ENCODE measurements around the gene SERTM2.

DNA sequence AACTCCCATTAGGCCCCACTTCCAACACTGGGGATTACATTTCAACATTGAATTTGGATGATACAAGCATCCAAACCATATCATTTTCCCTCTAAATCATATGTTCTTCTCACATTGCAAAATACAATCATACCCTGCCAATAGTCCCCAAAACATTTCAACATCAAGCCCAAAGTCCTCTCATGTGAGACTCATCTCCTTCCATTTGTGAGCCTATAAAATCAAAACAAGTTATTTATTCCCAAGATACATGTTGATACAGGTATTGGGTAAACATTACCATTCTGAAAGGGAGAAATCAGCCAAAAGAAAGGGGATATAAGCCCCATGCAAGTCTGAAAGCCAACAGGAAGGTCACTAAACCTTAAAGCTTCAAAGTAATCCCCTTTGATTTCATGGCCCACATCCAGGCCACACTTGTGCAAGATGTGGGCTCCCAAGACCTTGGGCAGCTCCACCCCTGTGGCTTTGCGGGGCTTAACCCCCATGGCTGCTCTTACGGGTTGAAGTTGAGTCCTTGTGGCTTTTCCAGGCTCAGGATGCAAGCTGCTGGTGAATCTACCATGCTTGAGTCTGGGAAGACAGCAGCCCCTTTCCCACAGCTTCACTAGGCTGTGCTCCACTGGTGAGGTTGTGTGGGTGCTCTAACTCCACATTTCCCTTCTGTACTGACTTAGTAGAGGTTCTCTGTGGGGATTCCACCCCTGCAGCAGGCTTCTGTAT lies 40.6 kb upstream of the SERTM2 start:
- TF ChIP-seq, protein P1, sequence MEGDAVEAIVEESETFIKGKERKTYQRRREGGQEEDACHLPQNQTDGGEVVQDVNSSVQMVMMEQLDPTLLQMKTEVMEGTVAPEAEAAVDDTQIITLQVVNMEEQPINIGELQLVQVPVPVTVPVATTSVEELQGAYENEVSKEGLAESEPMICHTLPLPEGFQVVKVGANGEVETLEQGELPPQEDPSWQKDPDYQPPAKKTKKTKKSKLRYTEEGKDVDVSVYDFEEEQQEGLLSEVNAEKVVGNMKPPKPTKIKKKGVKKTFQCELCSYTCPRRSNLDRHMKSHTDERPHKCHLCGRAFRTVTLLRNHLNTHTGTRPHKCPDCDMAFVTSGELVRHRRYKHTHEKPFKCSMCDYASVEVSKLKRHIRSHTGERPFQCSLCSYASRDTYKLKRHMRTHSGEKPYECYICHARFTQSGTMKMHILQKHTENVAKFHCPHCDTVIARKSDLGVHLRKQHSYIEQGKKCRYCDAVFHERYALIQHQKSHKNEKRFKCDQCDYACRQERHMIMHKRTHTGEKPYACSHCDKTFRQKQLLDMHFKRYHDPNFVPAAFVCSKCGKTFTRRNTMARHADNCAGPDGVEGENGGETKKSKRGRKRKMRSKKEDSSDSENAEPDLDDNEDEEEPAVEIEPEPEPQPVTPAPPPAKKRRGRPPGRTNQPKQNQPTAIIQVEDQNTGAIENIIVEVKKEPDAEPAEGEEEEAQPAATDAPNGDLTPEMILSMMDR (IDR thresholded peaks at IDR 0.05; ENCODE audit: insufficient read depth, low read length, poor library complexity, severe bottlenecking) = no peak
- TF ChIP-seq EZH2phosphoT487 (conservative IDR thresholded peaks at IDR 0.05; ENCODE audit: low read length) = no peak
